Loucy (cell line): ENCODE measurements around the gene RFXAP.

Experiments used
- CTCF ChIP-seq: fragments of 200-600 bp; sonication (generic); conservative IDR thresholded peaks from 2 replicates; pipeline ENCODE4 v1.5.1; 2014; ENCODE audit warnings: mild to moderate bottlenecking, antibody characterized with exemption, low read length
- EZH2phosphoT487 ChIP-seq: fragments of 200-600 bp; IDR thresholded peaks from 2 replicates; pipeline ENCODE4 v1.6.1; 2018; ENCODE audit warnings: antibody characterized with exemption, mild to moderate bottlenecking, moderate library complexity, borderline replicate concordance

- TF ChIP-seq CTCF (no peak), EZH2phosphoT487 (no peak)
Measured at GRCh38 chr13:36862722-36863121, 43.7 kb downstream of the RFXAP start.
